Heart left ventricle (tissue), 16 donors: ENCODE measurements around the gene TPK1. TPM values are rescaled to one million over a fixed set of nuclear protein-coding genes. Genes with fewer than 3 reads are reported as not detected.

Experiments
- ATAC-seq, 4 donors: fragments of 200-7000 bp; cut with Tn5 transposase; one replicate each; pipeline ENCODE4 v1.9.1; 2020 to 2022; ENCODE audit warnings: moderate library complexity in 4 of 4, mild to moderate bottlenecking in 3 of 4, moderate number of reproducible peaks in 1 of 4
- DNase-seq, 5 donors: peaks; one replicate each; pipeline ENCODE4 v3.0.0-alpha.2; 2020
- H3K27ac ChIP-seq, 12 donors: fragments of 200-600 bp; sonication (generic) in 4 of 12; one replicate each; pipeline versions ENCODE4 v1.5.0 to v1.8.0; 2016 to 2022; ENCODE audit warnings: mild to moderate bottlenecking in 2 of 12
- H3K27me3 ChIP-seq, 9 donors: fragments of 200-600 bp; sonication (generic) in 2 of 9; one replicate each; pipeline versions ENCODE4 v1.5.1 to v1.8.0; 2016 to 2022; ENCODE audit warnings: mild to moderate bottlenecking in 3 of 9
- H3K36me3 ChIP-seq, 9 donors: fragments of 200-600 bp; sonication (generic) in 2 of 9; one replicate each; pipeline versions ENCODE4 v1.5.0 to v1.8.0; 2018 to 2022; ENCODE audit warnings: mild to moderate bottlenecking in 2 of 9
- H3K4me1 ChIP-seq, 12 donors: fragments of 200-600 bp; sonication (generic) in 4 of 12; one replicate each; pipeline versions ENCODE4 v1.5.0 to v1.8.0; 2016 to 2022; ENCODE audit warnings: mild to moderate bottlenecking in 3 of 12
- H3K4me3 ChIP-seq, 12 donors: fragments of 200-600 bp; sonication (generic) in 4 of 12; one replicate each; pipeline versions ENCODE4 v1.5.0 to v1.8.0; 2017 to 2022; ENCODE audit warnings: mild to moderate bottlenecking in 9 of 12, moderate library complexity in 4 of 12
- H3K9me3 ChIP-seq, 12 donors: fragments of 200-600 bp; sonication (generic) in 4 of 12; one replicate each; pipeline versions ENCODE4 v1.5.0 to v1.8.0; 2016 to 2022; ENCODE audit warnings: mild to moderate bottlenecking in 1 of 12
- POLR2A ChIP-seq, 2 donors: fragments of 450-650 bp; IDR thresholded peaks; one replicate each; pipeline ENCODE4 v1.6.1; 2017; ENCODE audit warnings: antibody characterized with exemption in 2 of 2, mild to moderate bottlenecking in 2 of 2, moderate library complexity in 2 of 2
- WGBS, 4 donors: extraction: QIAGEN DNeasy Blood & Tissue Kit in 2 of 4; methylation state at CpG; one replicate each; pipeline versions ENCODE4 v1.1.5 to v1.1.7; 2013 to 2018; 5-methylcytosine and 5-hydroxymethylcytosine counted together
- intact Hi-C, 10 donors: fragments of 100-400 bp; cut with DNase I; formaldehyde crosslinking; loops; one replicate each; pipeline versions ENCODE4 v1.11.1 to v1.14.2; 2022
- polyA plus RNA-seq, 2 donors: library from polyadenylated mRNA; stranded (reverse); fragments of 200-250 nt; gene quantifications; one replicate each; pipeline ENCODE4 v1.2.3, GENCODE V29; 2013
- total RNA-seq, 9 donors: library from RNA; depleted of rRNA in 2 of 9; stranded (reverse); fragments of >200 nt in 2 of 9; fragmentation: NEBNext Ultra II Directional in 3 of 9; extraction: Animal tissue kit (Norgen Biotek cat#: 25700) in 3 of 9; gene quantifications; one replicate each; pipeline versions ENCODE4 v1.1.0 to v1.2.4, GENCODE V29; 2016 to 2023
- TF ChIP-seq, protein P1 (sequence below), 12 donors: fragments of 200-600 bp; sonication (generic) in 4 of 12; IDR thresholded peaks; one replicate each; pipeline versions ENCODE4 v1.5.0 to v1.8.0; 2018 to 2022; ENCODE audit warnings: antibody characterized with exemption in 12 of 12, mild to moderate bottlenecking in 5 of 12
- donor health status: ischemic (EF 13 %, LVEDD 7.1; RV severe dilation, severe dysfunction).
- donor health status: healthy with polysubstance abuse.
- donor health status: DM: no; HTN: yes; CAD: no.
- donor health status: DM: no; HTN: no; CAD: no.
- donor health status: ischemic (EF 25% LVEDD 6.9; RV normal size, moderate dysfunction).
- donor health status: ischemic (EF 25% LVEDD 5.7; RV mildly dilated, moderate dysfunction).
- donor health status: healthy.
- donor health status: DM: yes; HTN: yes; CAD: no.
- donor health status: ischemic (EF 35%, LVEDD 5.7; RV mildly dilated, moderate dysfunction).
- donor health status: nonischemic (EF 11% LVEDD 7.7; RV severe dilation, severe dysfunction).
- donor health status: DM: yes; HTN: yes; CAD: no.
- donor health status: PGD.
- donor health status: ischemic (EF 29% LVEDD 5.4; RV normal size, mild dysfunction).
- donor health status: nonischemic (EF 23%, LVEDD 6.1; RV moderate dilation, normal function).

The TPK1 gene
- total and polyA plus RNA-seq, 11 donors, result 2.0 to 8.2 (median 5.0) TPM

DNA sequence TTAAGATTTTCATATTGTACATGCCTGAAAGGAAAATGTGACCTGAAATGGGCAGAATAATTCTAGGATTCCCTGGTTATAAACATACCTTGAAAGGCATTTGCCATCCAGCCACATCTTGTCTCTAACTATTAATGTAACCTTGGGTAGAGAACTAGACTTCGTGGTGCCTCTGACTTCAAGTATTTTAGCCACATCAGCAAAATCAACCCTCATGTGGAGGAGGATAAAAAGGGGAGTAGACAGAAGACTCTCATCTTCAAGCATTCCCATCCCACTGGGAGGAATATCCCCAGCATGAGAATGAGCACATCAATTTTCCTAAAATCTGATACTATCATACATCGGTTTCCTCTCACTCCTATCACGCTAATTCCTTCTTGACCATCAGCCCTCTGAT, 267.6 kb downstream of the TPK1 start:
- ATAC-seq, result no peak
- no peak overlapping the region for H3K4me3 ChIP-seq
- TF ChIP-seq POLR2A (IDR thresholded peaks at IDR 0.05), result no peak
- TF ChIP-seq, protein P1, sequence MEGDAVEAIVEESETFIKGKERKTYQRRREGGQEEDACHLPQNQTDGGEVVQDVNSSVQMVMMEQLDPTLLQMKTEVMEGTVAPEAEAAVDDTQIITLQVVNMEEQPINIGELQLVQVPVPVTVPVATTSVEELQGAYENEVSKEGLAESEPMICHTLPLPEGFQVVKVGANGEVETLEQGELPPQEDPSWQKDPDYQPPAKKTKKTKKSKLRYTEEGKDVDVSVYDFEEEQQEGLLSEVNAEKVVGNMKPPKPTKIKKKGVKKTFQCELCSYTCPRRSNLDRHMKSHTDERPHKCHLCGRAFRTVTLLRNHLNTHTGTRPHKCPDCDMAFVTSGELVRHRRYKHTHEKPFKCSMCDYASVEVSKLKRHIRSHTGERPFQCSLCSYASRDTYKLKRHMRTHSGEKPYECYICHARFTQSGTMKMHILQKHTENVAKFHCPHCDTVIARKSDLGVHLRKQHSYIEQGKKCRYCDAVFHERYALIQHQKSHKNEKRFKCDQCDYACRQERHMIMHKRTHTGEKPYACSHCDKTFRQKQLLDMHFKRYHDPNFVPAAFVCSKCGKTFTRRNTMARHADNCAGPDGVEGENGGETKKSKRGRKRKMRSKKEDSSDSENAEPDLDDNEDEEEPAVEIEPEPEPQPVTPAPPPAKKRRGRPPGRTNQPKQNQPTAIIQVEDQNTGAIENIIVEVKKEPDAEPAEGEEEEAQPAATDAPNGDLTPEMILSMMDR (IDR thresholded peaks at IDR 0.05), result no peak

DNA sequence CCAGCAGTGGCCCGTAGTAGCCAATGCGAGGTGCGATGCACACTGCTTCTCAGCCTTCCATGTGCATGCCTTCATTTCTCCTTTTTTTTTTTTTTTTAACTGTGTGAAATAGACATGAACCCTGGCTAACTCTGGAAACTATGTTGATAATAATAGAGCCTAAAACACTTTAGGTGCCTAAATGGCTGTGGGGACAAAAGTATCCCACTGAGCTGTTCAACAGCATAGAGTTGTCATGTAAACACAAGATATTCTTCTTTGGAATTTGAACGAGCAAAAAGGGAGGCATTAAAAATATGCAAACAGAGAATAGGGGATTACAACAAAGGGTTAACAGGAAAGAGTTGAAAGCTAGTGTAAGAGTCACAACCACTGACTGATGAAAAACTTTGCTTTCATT, 270.3 kb downstream of the TPK1 start:
- ATAC-seq, result no peak
- Histone ChIP-seq H3K36me3 (no peaks in the 10 kb centered on the region), H3K4me1 (no peaks in the 10 kb centered on the region), H3K9me3 (peaks cover 0 to 4% (median 0%) of the 10 kb centered on the region in 12 donors), H3K4me3 (no peak overlapping the region), H3K27me3 (no peaks in the 10 kb centered on the region), H3K27ac (no peak overlapping the region)
- TF ChIP-seq, protein P1 (IDR thresholded peaks at IDR 0.05), result no peak
- TF ChIP-seq POLR2A (IDR thresholded peaks at IDR 0.05), result no peak
- WGBS, 4 donors, result 77 to 84% (median 83%) methylated on average over 4 of the region's 4 CpGs
- intact Hi-C loops, result no loop called here
- DNase-seq, result no peak

More for the DNA sequence above, 267.6 kb downstream of the TPK1 start:
- 80 to 86% (median 84%) methylated on average over 3 of the region's 3 CpGs for WGBS, 4 donors
- H3K9me3 ChIP-seq, result peaks cover 0 to 1% (median 0%) of the 10 kb centered on the region in 12 donors
- no peak for DNase-seq
- no peaks in the 10 kb centered on the region for H3K36me3 ChIP-seq
- H3K27me3 ChIP-seq, result no peaks in the 10 kb centered on the region
- no peak overlapping the region for H3K27ac ChIP-seq
- no peaks in the 10 kb centered on the region for H3K4me1 ChIP-seq
- intact Hi-C loops, result no loop called here

GRCh38 chr7:144549861-144550260, 286.0 kb downstream of the TPK1 start:
- ATAC-seq (no peak), DNase-seq (no peak)
- Histone ChIP-seq H3K36me3 (peaks cover 0 to 3% (median 0%) of the 10 kb centered on the region in 9 donors), H3K27ac (no peak overlapping the region), H3K4me1 (no peaks in the 10 kb centered on the region), H3K27me3 (no peaks in the 10 kb centered on the region), H3K4me3 (no peak overlapping the region), H3K9me3 (no peaks in the 10 kb centered on the region)
- intact Hi-C loops, result no loop called here
- TF ChIP-seq, protein P1 (IDR thresholded peaks at IDR 0.05), result no peak
- TF ChIP-seq POLR2A (IDR thresholded peaks at IDR 0.05), result no peak
- 63 to 68% (median 65%) methylated on average over 7 of the region's 7 CpGs for WGBS, 4 donors

DNA sequence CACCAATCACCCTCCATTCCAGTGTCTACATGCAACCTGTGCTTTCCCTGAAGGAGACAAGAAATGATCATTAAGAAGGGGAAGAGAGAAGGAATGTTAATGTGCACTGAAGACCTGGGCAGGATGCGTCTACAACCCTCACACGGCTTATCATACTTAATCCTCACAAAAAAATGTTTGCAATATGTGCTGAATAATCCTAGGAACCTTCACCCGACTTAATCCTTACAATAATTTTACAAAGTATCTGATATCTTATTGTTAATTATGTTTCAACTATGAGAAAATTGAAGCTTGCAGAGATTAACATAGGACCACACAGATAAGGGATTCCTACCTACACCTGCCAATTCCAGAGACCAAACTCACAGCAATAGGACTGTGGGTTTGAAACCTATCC, 287.3 kb downstream of the TPK1 start:
- ATAC-seq, result no peak
- Histone ChIP-seq H3K4me3 (no peak overlapping the region), H3K27me3 (no peaks in the 10 kb centered on the region), H3K27ac (no peak overlapping the region), H3K36me3 (peaks cover 0 to 3% (median 0%) of the 10 kb centered on the region in 9 donors), H3K4me1 (no peaks in the 10 kb centered on the region), H3K9me3 (no peaks in the 10 kb centered on the region)
- no peak for DNase-seq
- intact Hi-C loops, result no loop called here
- TF ChIP-seq, protein P1 (IDR thresholded peaks at IDR 0.05), result no peak
- TF ChIP-seq POLR2A (IDR thresholded peaks at IDR 0.05), result no peak
- 89 to 94% (median 92%) methylated on average over 3 of the region's 3 CpGs for WGBS, 4 donors
